ENCODE data around the gene CHMP4A.

DNA sequence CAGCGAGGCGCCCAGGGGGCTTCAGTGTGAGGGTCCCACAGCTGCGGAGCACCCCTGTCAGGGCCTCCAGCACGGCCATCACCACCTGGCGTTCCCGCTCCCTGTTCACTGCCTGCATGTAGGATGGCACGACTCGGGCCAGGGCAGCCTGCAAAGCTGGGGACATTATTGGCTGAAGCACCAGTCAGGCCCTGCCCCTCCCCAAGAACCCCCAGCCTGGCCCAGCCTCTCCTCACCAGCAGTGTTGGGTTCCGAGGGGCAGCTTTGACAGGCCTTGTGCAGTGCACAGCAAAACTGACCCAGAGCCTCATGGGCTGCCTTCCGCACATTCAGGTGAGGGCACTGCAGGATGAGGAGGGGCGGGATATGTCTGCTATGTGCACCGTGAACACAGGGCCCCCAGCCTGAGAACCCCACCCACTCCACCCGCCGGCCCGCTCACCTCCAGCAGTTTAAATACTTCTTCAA, 30.2 kb downstream of the CHMP4A start:
- TF ChIP-seq, protein P1, sequence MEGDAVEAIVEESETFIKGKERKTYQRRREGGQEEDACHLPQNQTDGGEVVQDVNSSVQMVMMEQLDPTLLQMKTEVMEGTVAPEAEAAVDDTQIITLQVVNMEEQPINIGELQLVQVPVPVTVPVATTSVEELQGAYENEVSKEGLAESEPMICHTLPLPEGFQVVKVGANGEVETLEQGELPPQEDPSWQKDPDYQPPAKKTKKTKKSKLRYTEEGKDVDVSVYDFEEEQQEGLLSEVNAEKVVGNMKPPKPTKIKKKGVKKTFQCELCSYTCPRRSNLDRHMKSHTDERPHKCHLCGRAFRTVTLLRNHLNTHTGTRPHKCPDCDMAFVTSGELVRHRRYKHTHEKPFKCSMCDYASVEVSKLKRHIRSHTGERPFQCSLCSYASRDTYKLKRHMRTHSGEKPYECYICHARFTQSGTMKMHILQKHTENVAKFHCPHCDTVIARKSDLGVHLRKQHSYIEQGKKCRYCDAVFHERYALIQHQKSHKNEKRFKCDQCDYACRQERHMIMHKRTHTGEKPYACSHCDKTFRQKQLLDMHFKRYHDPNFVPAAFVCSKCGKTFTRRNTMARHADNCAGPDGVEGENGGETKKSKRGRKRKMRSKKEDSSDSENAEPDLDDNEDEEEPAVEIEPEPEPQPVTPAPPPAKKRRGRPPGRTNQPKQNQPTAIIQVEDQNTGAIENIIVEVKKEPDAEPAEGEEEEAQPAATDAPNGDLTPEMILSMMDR (IDR thresholded peaks at IDR 0.05; ENCODE audit: insufficient read depth, low read length, poor library complexity, severe bottlenecking) = no peak
- no peak for TF ChIP-seq EZH2phosphoT487 (conservative IDR thresholded peaks at IDR 0.05; ENCODE audit: low read length)
